Measurements from ENCODE around the gene HOXC13.

Gene HOXC13

DNA sequence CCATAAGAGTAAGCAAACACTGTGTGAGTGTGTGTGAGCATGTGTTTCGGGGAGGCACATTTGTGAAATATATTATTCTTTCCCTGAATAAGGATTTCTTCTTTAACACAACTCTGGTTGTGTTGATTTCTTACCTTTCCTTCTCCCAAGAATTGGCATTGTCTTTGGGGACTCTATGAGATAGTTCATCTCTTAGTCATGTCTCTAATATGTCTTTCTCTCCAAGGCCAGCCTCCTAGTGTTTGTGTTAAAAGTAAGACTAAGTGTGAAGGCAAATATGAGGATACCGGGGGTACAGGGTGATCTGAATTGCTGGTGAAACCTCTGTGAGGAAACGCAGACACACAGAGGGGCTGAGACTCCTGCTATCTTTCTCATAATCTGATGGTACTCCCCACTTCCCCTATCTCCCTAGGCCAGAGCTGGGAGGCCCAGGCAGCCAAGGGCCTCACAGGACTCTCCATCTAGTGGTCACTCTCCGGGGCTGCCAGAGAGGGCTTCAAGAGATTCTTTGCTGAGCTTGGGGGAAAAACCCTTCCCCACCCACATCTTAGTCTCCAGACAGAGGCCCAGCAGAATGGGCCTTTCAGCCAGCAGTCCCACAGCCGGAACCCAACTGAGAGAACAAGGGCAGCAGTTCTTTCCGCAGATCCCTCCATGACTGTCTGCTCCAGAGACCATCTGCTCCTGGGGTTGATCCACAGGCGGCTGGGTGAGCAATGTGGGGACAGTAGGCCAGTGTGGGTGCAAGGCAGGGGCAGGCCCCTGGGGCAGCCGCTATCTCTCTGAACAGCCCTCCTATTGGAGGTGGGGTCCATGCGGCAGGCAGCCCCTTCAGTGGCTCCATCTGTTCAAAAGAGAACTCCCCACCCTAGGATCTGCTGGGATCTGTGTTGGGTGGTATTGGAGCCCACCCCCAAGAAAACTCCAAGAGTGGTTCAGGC, 10.3 kb downstream of the HOXC13 start:
- no peak for DNase-seq (ENCODE audit: extremely low read depth, low read depth)
- TF ChIP-seq, protein P1, sequence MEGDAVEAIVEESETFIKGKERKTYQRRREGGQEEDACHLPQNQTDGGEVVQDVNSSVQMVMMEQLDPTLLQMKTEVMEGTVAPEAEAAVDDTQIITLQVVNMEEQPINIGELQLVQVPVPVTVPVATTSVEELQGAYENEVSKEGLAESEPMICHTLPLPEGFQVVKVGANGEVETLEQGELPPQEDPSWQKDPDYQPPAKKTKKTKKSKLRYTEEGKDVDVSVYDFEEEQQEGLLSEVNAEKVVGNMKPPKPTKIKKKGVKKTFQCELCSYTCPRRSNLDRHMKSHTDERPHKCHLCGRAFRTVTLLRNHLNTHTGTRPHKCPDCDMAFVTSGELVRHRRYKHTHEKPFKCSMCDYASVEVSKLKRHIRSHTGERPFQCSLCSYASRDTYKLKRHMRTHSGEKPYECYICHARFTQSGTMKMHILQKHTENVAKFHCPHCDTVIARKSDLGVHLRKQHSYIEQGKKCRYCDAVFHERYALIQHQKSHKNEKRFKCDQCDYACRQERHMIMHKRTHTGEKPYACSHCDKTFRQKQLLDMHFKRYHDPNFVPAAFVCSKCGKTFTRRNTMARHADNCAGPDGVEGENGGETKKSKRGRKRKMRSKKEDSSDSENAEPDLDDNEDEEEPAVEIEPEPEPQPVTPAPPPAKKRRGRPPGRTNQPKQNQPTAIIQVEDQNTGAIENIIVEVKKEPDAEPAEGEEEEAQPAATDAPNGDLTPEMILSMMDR (IDR thresholded peaks at IDR 0.05; ENCODE audit: low read depth, low read length) = no peak

DNA sequence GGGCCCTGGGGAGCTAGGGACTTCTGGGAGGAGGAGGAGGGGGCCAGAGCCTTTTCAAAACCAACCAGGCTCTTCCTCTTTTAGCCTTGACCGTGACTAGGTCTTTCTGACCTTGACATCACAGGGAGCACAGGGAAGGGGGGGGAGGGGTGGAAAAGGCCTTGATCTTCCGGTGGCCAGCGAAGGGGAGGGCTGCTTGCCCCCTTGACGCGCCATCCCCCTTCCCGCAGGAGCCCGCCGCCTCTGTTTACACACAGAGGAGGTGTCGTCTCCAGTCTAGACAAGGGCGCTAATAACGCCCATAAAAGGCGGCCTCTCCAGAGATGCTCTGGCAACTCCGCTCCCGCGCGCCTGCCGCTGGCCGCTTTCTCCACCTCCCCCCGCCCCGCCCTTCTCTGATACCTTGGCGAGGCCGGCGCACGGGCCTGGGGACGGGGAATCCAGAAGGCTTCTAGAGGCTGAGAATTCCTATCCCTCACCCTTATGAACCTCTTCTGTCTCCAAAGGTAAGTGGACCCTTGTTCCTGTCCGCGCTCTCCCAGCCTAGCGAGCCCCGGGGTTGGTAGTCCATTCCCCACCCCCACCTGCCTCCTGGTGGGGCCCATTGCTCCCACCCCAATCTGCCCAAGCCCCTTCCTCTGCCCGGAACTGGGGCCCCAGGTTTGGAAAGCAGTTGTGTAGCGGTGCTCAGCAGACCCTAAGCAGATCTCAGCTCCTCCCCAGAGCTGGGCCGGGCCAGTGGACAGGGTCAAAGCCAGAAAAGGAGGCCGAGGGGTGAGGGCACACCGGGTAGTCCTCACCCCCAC, 11.2 kb downstream of the HOXC13 start:
- TF ChIP-seq, protein P1 (IDR thresholded peaks at IDR 0.05; ENCODE audit: low read depth, low read length) = no peak
- DNase-seq (ENCODE audit: extremely low read depth, low read depth) = no peak

DNA sequence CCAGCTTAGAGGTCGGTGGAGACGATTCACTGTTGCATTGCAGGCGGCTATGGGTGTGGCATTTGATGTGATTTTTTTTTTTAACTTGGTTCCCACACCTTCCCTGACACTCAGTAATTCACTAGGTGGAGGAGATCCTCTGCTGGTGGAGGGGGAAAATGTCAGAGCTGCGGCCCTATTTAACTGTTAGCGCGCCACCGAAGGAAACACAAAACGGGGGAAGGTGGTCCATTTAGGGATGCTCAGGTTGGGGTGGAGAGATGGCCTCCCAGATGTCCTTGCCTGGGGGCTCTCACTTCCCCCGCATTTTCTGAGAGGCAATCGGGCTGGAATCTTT, 11.8 kb downstream of the HOXC13 start:
- DNase-seq (ENCODE audit: extremely low read depth, low read depth) = no peak
- TF ChIP-seq, protein P1 (IDR thresholded peaks at IDR 0.05; ENCODE audit: low read depth, low read length) = no peak

DNA sequence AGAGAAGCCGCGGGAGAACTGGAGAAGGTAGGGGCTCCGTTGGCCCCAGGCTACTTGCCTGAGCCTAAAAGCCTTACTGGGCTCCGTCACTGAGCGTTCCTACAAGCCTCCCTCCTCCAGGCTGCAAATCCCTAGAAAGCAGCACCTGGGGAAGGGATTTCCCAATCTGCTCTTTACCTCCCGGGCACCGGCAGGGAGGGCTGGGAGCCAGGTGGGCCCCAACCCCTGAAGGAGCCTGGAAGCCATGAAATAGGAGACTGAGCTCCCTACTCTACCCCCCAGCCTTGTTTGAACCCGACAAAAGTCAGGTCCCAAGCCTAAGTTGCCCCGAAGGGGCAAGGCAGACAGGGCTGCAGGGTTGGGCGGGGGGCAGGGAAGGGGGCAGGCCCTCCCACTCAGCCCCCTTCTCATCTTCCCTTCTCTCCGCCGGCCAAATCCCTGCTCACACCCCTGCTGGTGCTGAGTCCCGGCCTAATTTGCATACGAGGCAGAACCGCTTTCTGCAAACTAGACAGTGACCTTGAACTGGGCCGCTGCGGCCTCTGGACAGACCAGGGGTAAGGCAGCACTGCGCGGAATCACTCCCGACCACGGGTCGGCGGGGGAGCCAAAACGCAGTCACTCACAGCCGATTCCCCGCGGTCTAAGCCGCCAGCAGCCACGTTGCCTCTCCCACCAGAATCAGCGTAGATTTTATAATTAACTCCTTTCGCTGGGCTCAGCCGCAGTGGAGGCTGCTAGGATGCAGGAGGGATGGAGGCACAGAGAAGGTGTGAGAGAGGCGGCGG, 12.4 kb downstream of the HOXC13 start:
- DNase-seq (ENCODE audit: extremely low read depth, low read depth) = no peak
- TF ChIP-seq, protein P1 (IDR thresholded peaks at IDR 0.05; ENCODE audit: low read depth, low read length) = no peak

DNA sequence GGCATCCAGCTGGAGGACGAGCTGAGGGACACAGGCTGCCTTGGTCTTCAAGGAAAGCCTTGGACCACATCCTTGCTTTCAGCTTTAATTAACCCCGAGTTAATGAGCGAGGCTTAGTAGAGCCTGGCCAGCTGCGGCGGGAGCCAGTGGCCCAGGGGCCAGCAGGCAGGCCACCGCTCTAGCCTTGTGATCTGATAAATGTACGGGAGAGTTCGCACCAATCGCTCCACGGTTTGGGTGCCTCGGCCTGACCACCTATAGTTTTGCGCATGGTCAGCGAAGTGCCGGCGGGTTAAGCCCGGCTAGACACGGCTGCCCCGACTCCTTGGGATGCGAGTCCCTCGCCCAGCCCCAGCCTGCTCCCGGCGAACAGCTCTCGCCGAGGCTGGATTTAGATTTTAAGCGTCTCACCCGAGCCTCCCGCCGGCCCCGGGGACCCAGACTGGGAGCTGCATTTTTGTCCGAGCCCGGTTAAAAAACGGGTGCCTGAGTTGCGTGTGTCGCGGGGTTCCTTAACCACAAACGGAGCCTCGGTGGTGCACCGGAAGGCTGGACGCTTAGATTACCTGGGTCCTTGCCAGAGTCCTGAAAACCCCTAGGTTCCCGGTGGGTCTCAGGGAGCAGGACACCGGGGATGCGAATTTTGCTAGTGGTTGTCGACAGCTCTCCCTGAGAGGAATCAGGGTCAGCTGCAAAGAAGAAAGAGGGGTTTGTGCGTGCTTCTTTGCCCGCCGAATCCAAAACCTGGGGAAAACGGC, 13.1 kb downstream of the HOXC13 start:
- no peak for DNase-seq (ENCODE audit: extremely low read depth, low read depth)
- TF ChIP-seq, protein P1 (IDR thresholded peaks at IDR 0.05; ENCODE audit: low read depth, low read length) = no peak

DNA sequence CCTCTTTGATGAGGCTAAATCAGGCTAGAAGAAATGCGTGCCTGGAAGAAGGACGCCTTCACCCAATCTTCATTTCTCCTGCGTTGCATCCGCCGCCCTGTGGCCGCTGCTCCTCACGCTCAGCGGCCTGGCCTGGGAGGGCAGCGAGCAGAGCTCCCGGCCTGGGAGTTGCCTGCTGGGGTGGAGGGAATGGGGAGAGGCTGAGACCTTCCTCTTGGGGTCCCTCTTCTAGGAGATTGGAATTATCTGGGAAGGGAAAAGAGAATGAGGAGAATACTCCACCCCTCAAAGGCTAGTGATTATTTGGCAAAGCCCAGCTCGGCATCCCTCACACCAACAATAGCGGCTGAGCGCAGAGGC, 13.7 kb downstream of the HOXC13 start:
- no peak for DNase-seq (ENCODE audit: extremely low read depth, low read depth)
- TF ChIP-seq, protein P1 (IDR thresholded peaks at IDR 0.05; ENCODE audit: low read depth, low read length) = no peak
